ENCODE results near the gene ATP6V1C2.
"Not testable (repeated sequence)": the region's sequence is repeated elsewhere in the genome, so short reads cannot be mapped to it uniquely, and the experiment has no call there.

The ATP6V1C2 gene

DNA sequence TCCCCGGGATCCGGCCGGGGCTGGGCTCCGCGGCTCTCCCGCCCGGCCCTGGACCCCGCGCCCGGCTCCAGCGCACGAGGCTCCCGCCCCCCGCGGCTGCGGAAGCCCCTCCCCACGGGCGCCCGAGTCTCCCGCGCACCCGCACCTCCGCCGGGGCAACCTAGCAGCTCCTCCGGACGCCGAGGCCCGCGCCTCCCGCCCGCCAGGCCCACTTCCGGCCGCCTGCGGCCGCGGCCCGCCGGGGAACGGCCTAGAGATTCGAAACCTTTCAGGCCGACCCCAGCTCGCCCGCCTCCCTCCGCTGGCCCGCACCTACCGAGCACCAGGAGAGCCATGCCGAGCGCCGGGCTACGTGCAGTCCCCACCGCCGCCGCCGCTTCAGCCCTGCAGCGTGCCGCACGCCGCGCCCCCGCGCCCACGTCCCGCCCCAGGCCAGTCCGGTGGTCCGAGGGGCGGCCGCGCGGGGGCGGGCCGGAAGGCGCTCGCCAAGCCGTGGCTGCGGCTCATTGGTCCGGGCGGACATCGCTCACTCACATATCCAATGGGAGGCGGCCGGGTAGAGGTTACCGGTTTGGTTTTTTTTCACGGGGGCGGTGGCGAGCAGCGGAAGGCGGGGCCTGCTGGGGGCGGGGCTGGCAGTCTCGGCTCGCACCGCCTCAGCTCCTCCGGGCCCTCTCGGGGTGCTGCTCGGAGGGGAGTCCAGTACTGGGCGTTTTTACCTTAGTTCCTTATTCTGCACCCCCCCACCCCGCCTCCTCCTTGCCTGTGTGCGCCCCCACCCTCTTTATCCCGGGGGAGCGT, 91.1 kb downstream of the ATP6V1C2 start, which contains the start of gene PDIA6:
Gene PDIA6 (minus strand): TSS at position 424 of the 801 bp plus-strand sequence. CDS start 89 bp downstream, at position 335.
- no peaks in the 10 kb centered on the region for H3K9me3 ChIP-seq (ENCODE audit: control extremely low read depth in 1 of 5, control insufficient read depth in 4 of 5, insufficient read depth in 2 of 5, low read depth in 1 of 5, low read length in 4 of 5)
- WGBS (ENCODE audit: insufficient coverage): 0% methylated on average over 62 of the region's 98 CpGs
- ChIA-PET POLR2A (interaction anchor here (0.5 to 1.2 kb wide), 5 partner anchors 9 to 97 kb away, joined by 3 to 6 read pairs (median 3); no protein-coding TSS in a partner anchor), CTCF (interaction anchor here (0.9 to 1.5 kb wide), 3 partner anchors 11 to 20 kb away, joined by 4 to 9 read pairs (median 4); no protein-coding TSS in a partner anchor)
- peak; percentile 95 to 98 (median 97) for DNase-seq
- H3K27me3 ChIP-seq (replicated peaks in 2 of 5; ENCODE audit: control insufficient read depth in 4 of 5, insufficient read depth in 5 of 5, low read length in 4 of 5): no peaks in the 10 kb centered on the region
- H3K27ac ChIP-seq (ENCODE audit: insufficient read depth in 1 of 2, low read depth in 1 of 2, low read length in 2 of 2, poor library complexity in 1 of 2, severe bottlenecking in 2 of 2): peak within 1 kb of the TSS; percentile 88 to 92
- H3K36me3 ChIP-seq (ENCODE audit: control insufficient read depth in 4 of 4, insufficient read depth in 4 of 4, low read length in 3 of 4): peaks cover 0 to 10% (median under 1%) of the 10 kb centered on the region in 4 experiments
- H3K4me1 ChIP-seq (ENCODE audit: control extremely low read depth in 1 of 4, control insufficient read depth in 4 of 4, insufficient read depth in 4 of 4, low read length in 3 of 4): peaks cover 3 to 24% (median 16%) of the 10 kb centered on the region in 4 experiments
- H3K4me3 ChIP-seq (ENCODE audit: control insufficient read depth in 1 of 7, extremely low read depth in 1 of 7, insufficient read depth in 4 of 7, low read depth in 2 of 7, low read length in 6 of 7): peak within 1 kb of the TSS; percentile 66 to 87 (median 82)

DNA sequence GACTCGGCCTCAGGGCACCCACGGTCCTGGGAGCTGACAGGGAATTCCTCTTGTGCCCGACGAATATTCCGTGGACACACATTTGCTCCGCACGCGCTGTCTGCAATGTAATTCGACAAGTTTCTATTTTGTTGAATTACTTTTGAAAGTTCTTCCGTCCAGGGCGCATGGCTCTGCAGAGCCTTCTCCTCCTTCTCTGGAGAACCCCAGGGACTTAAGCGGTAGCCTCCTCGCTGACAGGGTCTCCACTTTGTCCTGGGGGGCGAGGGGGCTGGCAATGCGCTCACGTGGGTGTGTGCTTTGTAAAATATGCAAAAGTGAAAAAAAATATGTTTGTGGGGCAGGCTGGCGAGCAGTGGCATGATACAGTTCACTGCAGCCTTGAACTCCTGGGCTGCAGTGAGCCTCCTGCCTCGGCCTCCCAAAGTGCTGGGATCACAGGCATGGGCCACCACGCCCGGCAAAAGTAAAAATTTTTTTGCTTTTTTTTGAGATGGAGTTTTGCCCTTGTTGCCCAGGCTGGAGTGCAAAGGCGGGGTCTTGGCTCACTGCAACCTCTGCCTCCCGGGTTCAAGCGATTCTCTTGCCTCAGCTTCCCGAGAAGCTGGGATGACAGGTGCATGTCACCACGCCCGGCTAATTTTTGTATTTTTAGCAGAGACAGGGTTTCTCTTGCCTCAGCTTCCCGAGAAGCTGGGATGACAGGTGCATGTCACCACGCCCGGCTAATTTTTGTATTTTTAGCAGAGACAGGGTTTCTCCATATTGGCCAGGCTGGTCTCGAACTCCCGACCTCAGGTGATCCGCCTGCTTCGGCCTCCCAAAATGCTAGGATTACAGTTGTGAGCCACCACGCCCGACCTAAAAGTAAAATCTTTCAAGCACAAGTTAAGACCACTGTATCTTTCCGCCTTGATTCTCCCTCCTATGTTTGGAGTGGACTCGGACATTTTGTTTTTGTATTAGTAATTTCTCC, 92.0 kb downstream of the ATP6V1C2 start:
- DNase-seq: not testable (repeated sequence)

DNA sequence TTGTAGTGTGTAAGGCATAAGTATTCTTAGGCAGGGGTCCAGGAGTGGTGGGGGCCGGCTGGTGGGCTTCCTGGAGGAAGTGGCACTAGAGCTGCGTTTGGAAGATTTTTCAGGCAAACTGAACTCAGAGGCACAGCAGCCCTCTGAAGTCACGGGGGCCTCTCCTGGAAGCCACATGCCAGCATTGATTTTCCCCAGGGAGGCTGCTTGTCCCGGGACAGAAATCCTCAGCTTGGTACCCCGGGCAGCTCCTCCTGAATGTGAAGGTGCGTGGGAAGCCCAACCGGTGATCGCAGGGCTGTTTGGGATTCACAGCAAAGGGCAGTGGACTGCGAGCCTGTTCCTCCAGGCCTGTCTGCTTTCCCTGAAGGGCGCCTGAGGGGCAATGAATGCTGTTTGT, 92.7 kb downstream of the ATP6V1C2 start:
- ChIA-PET CTCF (no interaction called here), POLR2A (no interaction called here)
- 78% methylated on average over 10 of the region's 10 CpGs for WGBS (ENCODE audit: insufficient coverage)
- H3K4me3 ChIP-seq (ENCODE audit: control insufficient read depth in 1 of 7, extremely low read depth in 1 of 7, insufficient read depth in 4 of 7, low read depth in 2 of 7, low read length in 6 of 7): no peak overlapping the region
- no peak for DNase-seq
- H3K36me3 ChIP-seq (ENCODE audit: control insufficient read depth in 4 of 4, insufficient read depth in 4 of 4, low read length in 3 of 4): peaks cover 0 to 2% (median 0%) of the 10 kb centered on the region in 4 experiments
- H3K27me3 ChIP-seq (replicated peaks in 2 of 5; ENCODE audit: control insufficient read depth in 4 of 5, insufficient read depth in 5 of 5, low read length in 4 of 5): peaks cover 0 to 2% (median 0%) of the 10 kb centered on the region in 5 experiments
- no peak overlapping the region for H3K27ac ChIP-seq (ENCODE audit: insufficient read depth in 1 of 2, low read depth in 1 of 2, low read length in 2 of 2, poor library complexity in 1 of 2, severe bottlenecking in 2 of 2)
- no peaks in the 10 kb centered on the region for H3K9me3 ChIP-seq (ENCODE audit: control extremely low read depth in 1 of 5, control insufficient read depth in 4 of 5, insufficient read depth in 2 of 5, low read depth in 1 of 5, low read length in 4 of 5)
- H3K4me1 ChIP-seq (ENCODE audit: control extremely low read depth in 1 of 4, control insufficient read depth in 4 of 4, insufficient read depth in 4 of 4, low read length in 3 of 4): peaks cover 3 to 24% (median 16%) of the 10 kb centered on the region in 4 experiments

More for the DNA sequence above, 92.0 kb downstream of the ATP6V1C2 start:
- WGBS (ENCODE audit: insufficient coverage): 58% methylated on average over 29 of the region's 37 CpGs
- ChIA-PET CTCF (interaction anchor here (1.5 kb wide), 2 partner anchors 11 to 19 kb away, joined by 4 to 9 read pairs; no protein-coding TSS in a partner anchor), POLR2A (interaction anchor here (0.6 to 1.0 kb wide), 2 partner anchors 17 to 96 kb away, joined by 3 read pairs; no protein-coding TSS in a partner anchor)
- peak overlapping the region in 1 of 2 experiments; percentile 92 for H3K27ac ChIP-seq (ENCODE audit: insufficient read depth in 1 of 2, low read depth in 1 of 2, low read length in 2 of 2, poor library complexity in 1 of 2, severe bottlenecking in 2 of 2)
- H3K4me3 ChIP-seq (ENCODE audit: control insufficient read depth in 1 of 7, extremely low read depth in 1 of 7, insufficient read depth in 4 of 7, low read depth in 2 of 7, low read length in 6 of 7): peak overlapping the region in 6 of 7 experiments; percentile 58 to 87 (median 82)
- H3K36me3 ChIP-seq (ENCODE audit: control insufficient read depth in 4 of 4, insufficient read depth in 4 of 4, low read length in 3 of 4); H3K27me3 ChIP-seq (replicated peaks in 2 of 5; ENCODE audit: control insufficient read depth in 4 of 5, insufficient read depth in 5 of 5, low read length in 4 of 5); H3K9me3 ChIP-seq (ENCODE audit: control extremely low read depth in 1 of 5, control insufficient read depth in 4 of 5, insufficient read depth in 2 of 5, low read depth in 1 of 5, low read length in 4 of 5): not testable (repeated sequence)
- H3K4me1 ChIP-seq (ENCODE audit: control extremely low read depth in 1 of 4, control insufficient read depth in 4 of 4, insufficient read depth in 4 of 4, low read length in 3 of 4): peaks cover 3 to 24% (median 16%) of the 10 kb centered on the region in 4 experiments

DNA sequence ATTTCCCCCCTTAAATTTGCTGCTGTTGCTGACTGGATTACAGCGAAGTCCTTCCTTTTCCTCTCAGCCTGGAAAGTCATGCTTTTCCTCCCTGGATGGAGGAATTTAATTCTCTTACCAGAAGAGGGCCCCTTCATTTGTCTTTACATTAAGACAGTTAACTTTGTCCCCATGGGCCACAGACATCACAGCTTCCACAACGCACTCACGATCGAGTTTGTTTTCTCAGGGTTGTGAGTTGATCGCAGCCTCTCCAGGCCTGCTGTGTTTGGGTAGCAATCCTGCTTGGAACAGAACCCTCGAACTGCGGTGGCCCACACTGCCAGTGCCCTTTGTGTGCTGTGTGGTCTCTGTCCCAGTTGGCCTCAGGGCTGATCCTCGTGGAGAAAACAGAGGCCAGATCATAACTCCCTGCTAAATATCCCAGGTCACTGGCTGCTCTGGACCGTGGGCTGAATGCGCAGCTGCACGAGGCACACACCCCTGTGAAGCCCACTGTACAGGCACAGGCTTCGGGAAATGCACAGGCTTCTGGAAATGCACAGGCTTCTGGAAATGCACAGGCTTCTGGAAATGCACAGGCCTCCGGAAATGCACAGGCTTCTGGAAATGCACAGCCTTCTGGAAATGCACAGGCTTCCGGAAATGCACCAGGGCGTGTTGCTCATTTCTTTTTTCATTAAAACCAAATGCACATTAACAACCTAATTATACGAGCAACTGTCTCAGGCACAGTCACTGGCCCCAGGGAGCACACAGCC, 93.3 kb downstream of the ATP6V1C2 start:
- Histone ChIP-seq H3K27me3 (replicated peaks in 2 of 5; ENCODE audit: control insufficient read depth in 4 of 5, insufficient read depth in 5 of 5, low read length in 4 of 5) (peaks cover 0 to 4% (median 0%) of the 10 kb centered on the region in 5 experiments), H3K4me3 (ENCODE audit: control insufficient read depth in 1 of 7, extremely low read depth in 1 of 7, insufficient read depth in 4 of 7, low read depth in 2 of 7, low read length in 6 of 7) (no peak overlapping the region), H3K4me1 (ENCODE audit: control extremely low read depth in 1 of 4, control insufficient read depth in 4 of 4, insufficient read depth in 4 of 4, low read length in 3 of 4) (peaks cover 3 to 24% (median 16%) of the 10 kb centered on the region in 4 experiments), H3K27ac (ENCODE audit: insufficient read depth in 1 of 2, low read depth in 1 of 2, low read length in 2 of 2, poor library complexity in 1 of 2, severe bottlenecking in 2 of 2) (no peak overlapping the region), H3K36me3 (ENCODE audit: control insufficient read depth in 4 of 4, insufficient read depth in 4 of 4, low read length in 3 of 4) (peaks cover 0 to 2% (median 0%) of the 10 kb centered on the region in 4 experiments), H3K9me3 (ENCODE audit: control extremely low read depth in 1 of 5, control insufficient read depth in 4 of 5, insufficient read depth in 2 of 5, low read depth in 1 of 5, low read length in 4 of 5) (no peaks in the 10 kb centered on the region)
- ChIA-PET POLR2A (no interaction called here), CTCF (interaction anchor here (4.0 kb wide), 1 partner anchor 16 kb away, joined by 31 read pairs; no protein-coding TSS in a partner anchor)
- DNase-seq: no peak
- WGBS (ENCODE audit: insufficient coverage): 90% methylated on average over 16 of the region's 16 CpGs

DNA sequence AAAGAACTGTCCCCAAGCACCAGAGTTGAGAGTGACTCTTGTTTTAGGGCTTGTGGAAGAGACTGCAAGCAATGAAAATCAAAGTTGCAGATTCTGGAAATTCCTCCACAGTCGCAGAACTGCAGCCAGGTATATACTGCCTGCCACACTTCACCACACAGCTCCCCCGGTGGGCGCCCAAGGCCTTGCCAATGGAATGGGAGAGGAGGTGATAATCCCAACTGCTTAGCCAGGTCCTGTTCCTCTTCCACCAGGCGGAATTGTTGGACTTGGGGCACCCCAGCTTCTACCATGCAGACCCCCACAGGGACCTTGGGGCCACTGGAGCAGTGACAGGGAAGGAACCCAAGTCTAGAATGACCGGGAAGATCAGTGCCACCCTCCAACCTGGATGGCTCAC, 96.0 kb downstream of the ATP6V1C2 start:
- POLR2A ChIA-PET: no interaction called here
- Histone ChIP-seq H3K36me3 (ENCODE audit: control insufficient read depth in 4 of 4, insufficient read depth in 4 of 4, low read length in 3 of 4) (no peaks in the 10 kb centered on the region), H3K27me3 (replicated peaks in 2 of 5; ENCODE audit: control insufficient read depth in 4 of 5, insufficient read depth in 5 of 5, low read length in 4 of 5) (peaks cover 0 to 4% (median 0%) of the 10 kb centered on the region in 5 experiments), H3K27ac (ENCODE audit: insufficient read depth in 1 of 2, low read depth in 1 of 2, low read length in 2 of 2, poor library complexity in 1 of 2, severe bottlenecking in 2 of 2) (no peak overlapping the region), H3K4me1 (ENCODE audit: control extremely low read depth in 1 of 4, control insufficient read depth in 4 of 4, insufficient read depth in 4 of 4, low read length in 3 of 4) (peaks cover 0 to 4% (median 2%) of the 10 kb centered on the region in 4 experiments), H3K4me3 (ENCODE audit: control insufficient read depth in 1 of 7, extremely low read depth in 1 of 7, insufficient read depth in 4 of 7, low read depth in 2 of 7, low read length in 6 of 7) (no peak overlapping the region), H3K9me3 (ENCODE audit: control extremely low read depth in 1 of 5, control insufficient read depth in 4 of 5, insufficient read depth in 2 of 5, low read depth in 1 of 5, low read length in 4 of 5) (no peaks in the 10 kb centered on the region)
- no peak for DNase-seq
- WGBS (ENCODE audit: insufficient coverage): 100% methylated on average over 1 of the region's 5 CpGs
- CTCF ChIA-PET: interaction anchor here (1.0 to 4.0 kb wide), 7 partner anchors 14 to 313 kb away, joined by 3 to 31 read pairs (median 4); no protein-coding TSS in a partner anchor

DNA sequence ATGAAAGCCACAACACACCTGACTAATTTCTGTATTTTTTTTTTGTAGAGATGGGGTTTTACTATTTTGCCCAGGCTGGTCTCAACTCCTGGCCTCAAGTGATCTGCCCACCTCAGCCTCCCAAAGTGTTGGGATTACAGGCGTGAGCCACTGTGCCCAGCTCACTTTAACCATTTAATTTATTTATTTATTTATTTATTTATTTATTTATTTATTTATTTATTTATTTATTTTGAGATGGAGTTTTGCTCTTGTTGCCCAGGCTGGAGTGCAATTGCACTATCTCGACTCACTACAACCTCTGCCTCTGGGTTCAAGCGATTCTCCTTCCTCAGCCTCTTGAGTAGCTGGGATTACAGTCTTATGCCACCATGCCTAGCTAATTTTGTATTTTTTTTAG, 96.9 kb downstream of the ATP6V1C2 start:
- not testable (repeated sequence) for H3K27me3 ChIP-seq (replicated peaks in 2 of 5; ENCODE audit: control insufficient read depth in 4 of 5, insufficient read depth in 5 of 5, low read length in 4 of 5); H3K4me3 ChIP-seq (ENCODE audit: control insufficient read depth in 1 of 7, extremely low read depth in 1 of 7, insufficient read depth in 4 of 7, low read depth in 2 of 7, low read length in 6 of 7); H3K27ac ChIP-seq (ENCODE audit: insufficient read depth in 1 of 2, low read depth in 1 of 2, low read length in 2 of 2, poor library complexity in 1 of 2, severe bottlenecking in 2 of 2); DNase-seq; H3K4me1 ChIP-seq (ENCODE audit: control extremely low read depth in 1 of 4, control insufficient read depth in 4 of 4, insufficient read depth in 4 of 4, low read length in 3 of 4); H3K36me3 ChIP-seq (ENCODE audit: control insufficient read depth in 4 of 4, insufficient read depth in 4 of 4, low read length in 3 of 4); H3K9me3 ChIP-seq (ENCODE audit: control extremely low read depth in 1 of 5, control insufficient read depth in 4 of 5, insufficient read depth in 2 of 5, low read depth in 1 of 5, low read length in 4 of 5)
- CTCF ChIA-PET: interaction anchor here (1.2 to 4.0 kb wide), 5 partner anchors 13 to 306 kb away, joined by 3 to 31 read pairs (median 4); no protein-coding TSS in a partner anchor
- 100% methylated on average over 1 of the region's 3 CpGs for WGBS (ENCODE audit: insufficient coverage)
- POLR2A ChIA-PET: interaction anchor here (0.7 kb wide), 1 partner anchor 36 kb away, joined by 3 read pairs; no protein-coding TSS in a partner anchor

Data from common myeloid progenitor, CD34-positive (primary cell).